ENCODE measurements around the gene TMEM212.

GRCh38 chr3:171875923-171876412 is 32.8 kb downstream of the TMEM212 start:
- TF ChIP-seq CTCF (optimal IDR thresholded peaks at IDR 0.05 in 1 of 3, IDR thresholded peaks at IDR 0.05 in 1 of 3, conservative IDR thresholded peaks at IDR 0.05 in 1 of 3; ENCODE audit: extremely low read depth in 1 of 3, insufficient read depth in 2 of 3, low read length in 3 of 3) (no peak), EZH2 (IDR thresholded peaks at IDR 0.05; ENCODE audit: low read length) (no peak)
